GM12892 (cell line): ENCODE measurements around the gene ANKRD31.

Source experiments
- DNase-seq: peaks from one replicate; pipeline ENCODE4 v3.0.0; 2011; ENCODE audit not compliant: insufficient read length
- FAIRE-seq: peaks from 2 replicates; lab custom pipeline; 2011; peaks lifted over from hg19 to GRCh38; lab: Jason Lieb, UNC
- POLR2A ChIP-seq: IDR thresholded peaks from 2 replicates; pipeline ENCODE4 v1.6.1; 2011; ENCODE audit warnings: low read depth, low read length, control low read depth
- POLR2AphosphoS5 ChIP-seq: IDR thresholded peaks from 2 replicates; pipeline ENCODE4 v1.6.1; 2011; ENCODE audit warnings: low read depth, low read length, control low read depth
- TAF1 ChIP-seq: IDR thresholded peaks from 2 replicates; pipeline ENCODE4 v1.6.1; 2011; ENCODE audit warnings: low read depth, mild to moderate bottlenecking, control low read depth, low read length, borderline replicate concordance

Gene ANKRD31

DNA sequence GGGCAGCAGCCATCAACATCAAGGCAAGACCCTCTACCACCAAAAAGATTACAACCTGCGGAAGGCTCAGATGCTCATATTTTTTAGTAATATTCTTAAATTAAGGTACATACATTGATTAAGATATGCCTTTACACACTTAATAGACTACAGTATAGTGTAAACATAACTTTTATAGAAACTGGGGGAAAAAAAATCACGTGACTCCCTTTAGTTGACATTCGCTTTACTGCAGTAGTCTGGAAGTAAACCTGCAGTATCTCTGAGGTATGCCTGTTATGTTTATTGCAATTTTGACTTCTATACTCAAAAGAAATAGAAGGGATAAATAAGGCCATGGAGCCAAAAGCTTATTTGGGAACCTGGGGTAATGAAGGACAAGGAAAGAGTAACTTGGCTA lies 169.2 kb downstream of the ANKRD31 start:
- FAIRE-seq (no peak), DNase-seq (no peak)
- TF ChIP-seq POLR2A (no peak), TAF1 (no peak), POLR2AphosphoS5 (no peak)

- TF ChIP-seq POLR2A (no peak), POLR2AphosphoS5 (no peak), TAF1 (no peak)
- DNase-seq (no peak), FAIRE-seq (no peak)
Observed at GRCh38 chr5:75062925-75063531, 173.7 kb downstream of the ANKRD31 start.

DNA sequence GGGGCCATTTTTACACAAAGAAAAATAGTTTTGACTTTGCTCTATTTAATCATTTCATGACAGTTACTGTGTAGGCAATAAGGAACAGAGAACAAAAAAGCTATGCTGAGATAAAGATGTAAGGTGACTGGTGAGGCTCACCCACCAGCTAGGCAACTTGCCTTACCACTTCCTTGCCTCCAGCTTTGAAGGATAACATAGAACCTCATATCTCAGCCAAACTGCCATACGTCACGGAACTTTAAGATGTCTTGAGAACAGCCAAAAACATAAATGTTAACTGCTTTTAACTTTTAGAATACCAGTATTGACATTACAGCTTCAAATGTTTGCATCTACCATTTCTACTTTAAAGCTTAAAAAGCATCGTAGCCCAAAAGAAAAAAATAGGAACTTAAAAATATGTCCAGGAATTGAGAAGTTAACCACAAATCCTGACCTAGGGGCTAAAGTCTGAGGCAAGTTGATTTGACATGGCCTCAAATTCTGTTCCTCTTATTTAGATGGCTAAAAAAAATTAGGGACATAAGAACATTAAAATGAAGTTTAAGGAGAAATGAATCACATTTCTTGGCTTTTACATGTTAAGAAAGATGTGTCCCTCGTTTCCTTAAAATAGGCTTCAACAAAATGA lies 176.6 kb downstream of the ANKRD31 start:
- no peak for DNase-seq
- no peak for TF ChIP-seq POLR2AphosphoS5
- no peak for FAIRE-seq

DNA sequence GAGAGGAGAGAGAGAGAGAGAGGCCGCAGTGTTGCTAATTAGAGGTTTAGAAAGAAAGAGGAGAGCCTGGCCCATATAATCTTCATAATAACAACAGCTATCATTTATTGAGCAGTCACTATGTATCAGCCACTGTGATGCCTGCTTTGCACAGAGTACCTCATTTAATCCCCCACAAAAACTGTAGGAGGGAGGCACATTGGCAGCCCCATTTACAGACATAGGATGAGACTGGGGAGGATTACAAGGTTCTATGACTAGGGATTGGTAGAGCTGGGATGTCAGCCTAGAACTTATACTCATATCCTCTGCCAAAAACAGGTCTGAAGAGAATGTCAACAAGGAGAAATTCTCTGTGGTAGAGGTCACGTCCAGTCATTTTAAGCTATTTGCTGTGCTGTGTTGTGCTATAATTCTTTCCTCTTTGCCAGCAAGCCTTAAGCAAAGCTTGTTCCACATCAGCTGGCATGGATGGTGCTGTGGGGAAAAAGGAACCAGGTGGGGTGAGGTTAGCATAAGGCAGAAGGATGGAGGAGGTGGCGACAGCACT lies 177.6 kb downstream of the ANKRD31 start:
- FAIRE-seq (no peak), DNase-seq (no peak)
- no peak for TF ChIP-seq TAF1
- TF ChIP-seq POLR2AphosphoS5 = no peak
- no peak for TF ChIP-seq POLR2A

DNA sequence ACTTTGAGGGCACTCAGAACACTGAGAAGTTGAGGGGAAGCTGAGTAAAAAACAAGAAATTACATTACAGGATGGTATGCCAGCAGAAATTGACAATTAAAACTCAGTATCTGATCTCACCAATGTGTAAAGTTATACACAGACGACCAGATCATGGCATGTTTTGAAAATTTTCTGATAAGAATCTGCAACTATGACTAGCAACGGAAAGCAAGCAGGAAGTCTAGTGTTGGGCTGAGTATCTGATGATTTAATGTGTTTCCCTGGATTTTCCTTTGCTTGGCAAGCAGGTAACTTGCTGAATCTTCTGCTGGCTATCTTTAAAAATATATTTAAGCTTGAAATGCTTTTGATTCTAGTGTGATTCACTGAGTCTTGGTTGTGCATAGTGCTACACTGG lies 179.1 kb downstream of the ANKRD31 start:
- DNase-seq = no peak
- TF ChIP-seq POLR2AphosphoS5 (no peak), POLR2A (no peak), TAF1 (no peak)
- no peak for FAIRE-seq

GRCh38 chr5:75055727-75056144 lies 180.9 kb downstream of the ANKRD31 start:
- no peak for DNase-seq
- TF ChIP-seq POLR2A = no peak
- TF ChIP-seq TAF1 = no peak
- TF ChIP-seq POLR2AphosphoS5 = no peak
- no peak for FAIRE-seq

DNA sequence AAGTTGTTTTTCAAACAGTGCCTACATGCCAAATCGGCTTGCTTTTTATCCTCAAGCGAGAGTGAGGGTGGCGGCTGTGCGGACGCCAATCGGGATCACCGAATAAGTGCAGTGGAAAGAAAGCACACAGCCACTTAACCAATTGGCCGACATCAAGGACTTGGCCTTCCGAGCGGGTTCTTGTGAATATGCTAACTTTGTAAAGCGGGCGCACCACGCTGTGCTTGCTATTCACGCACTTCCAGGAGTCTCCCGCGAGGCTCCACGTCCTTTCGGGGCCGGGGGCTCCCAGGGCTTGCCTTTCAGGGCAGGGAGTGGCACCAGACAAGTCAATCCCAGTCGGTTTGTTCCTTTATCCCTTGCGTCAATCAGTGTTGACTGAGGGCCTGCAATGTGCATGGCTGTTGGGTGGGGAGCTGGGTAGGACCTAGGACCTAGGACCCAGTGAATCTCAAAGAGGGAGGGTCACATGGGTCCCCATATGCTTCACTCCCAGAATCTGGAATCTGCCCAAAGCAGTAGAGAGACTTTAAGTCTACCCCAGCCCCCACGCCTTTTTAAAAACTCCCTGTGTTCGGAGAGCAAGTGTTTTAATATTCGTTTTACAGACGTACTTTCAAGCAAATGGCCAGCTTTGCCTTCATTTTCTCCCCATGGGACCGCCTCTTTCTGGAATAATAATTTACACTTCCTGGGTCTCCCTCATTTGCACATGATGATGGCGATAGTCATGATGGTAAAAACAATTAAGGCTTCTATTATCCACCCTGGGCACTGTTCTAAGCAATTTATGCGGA lies 182.3 kb downstream of the ANKRD31 start:
- TF ChIP-seq POLR2AphosphoS5 (no peak), POLR2A (no peak), TAF1 (no peak)
- DNase-seq = no peak
- no peak for FAIRE-seq

DNA sequence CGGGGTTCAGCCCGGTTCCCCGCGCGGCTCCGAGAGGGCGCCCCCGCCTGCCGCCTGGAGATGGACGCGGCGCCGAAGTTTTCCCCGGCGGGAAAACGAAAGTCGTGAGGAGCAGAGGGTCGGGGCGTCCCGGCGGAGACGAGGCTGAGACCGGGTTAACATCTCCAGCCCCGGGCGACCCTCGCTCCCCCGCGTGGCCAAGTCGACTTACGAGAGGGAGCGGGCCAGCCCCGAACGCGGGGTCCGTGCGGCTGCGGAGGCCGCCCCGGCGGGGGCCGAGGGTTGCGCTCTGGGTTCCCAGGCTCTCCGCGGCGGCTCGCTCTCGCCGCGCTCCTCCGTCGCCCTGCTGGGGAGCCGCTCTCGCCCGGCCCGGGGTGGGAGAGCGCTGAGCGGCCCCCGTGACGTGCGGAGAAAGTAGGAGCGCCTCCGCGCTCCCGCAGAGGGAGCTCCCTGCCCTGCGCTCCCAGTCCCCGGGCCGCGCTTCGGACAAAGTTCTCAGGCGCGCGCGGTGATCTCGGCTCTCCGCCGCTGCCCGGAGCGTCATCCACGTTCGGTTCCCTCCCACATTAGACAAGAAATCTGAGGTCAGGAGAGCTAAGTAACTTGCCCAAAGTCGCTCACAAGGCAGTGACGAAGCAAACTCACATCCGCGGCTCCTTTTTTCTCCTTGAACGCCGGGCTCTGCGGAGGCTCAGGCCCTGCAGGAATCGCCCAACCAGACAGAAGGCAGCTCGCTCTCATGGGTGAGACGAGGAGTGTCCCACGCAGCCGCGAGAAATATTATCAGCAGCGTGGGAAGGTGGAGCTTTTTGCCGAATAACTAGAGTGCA lies 183.2 kb downstream of the ANKRD31 start:
- DNase-seq (peak; percentile 32), FAIRE-seq (peak; percentile 60)
- no peak for TF ChIP-seq POLR2AphosphoS5
- no peak for TF ChIP-seq POLR2A
- TF ChIP-seq TAF1 = no peak

- FAIRE-seq (no peak), DNase-seq (peak; percentile 21)
- no peak for TF ChIP-seq POLR2A
- no peak for TF ChIP-seq TAF1
- TF ChIP-seq POLR2AphosphoS5 = no peak
Observed at GRCh38 chr5:75053054-75053303, 183.7 kb downstream of the ANKRD31 start.

DNA sequence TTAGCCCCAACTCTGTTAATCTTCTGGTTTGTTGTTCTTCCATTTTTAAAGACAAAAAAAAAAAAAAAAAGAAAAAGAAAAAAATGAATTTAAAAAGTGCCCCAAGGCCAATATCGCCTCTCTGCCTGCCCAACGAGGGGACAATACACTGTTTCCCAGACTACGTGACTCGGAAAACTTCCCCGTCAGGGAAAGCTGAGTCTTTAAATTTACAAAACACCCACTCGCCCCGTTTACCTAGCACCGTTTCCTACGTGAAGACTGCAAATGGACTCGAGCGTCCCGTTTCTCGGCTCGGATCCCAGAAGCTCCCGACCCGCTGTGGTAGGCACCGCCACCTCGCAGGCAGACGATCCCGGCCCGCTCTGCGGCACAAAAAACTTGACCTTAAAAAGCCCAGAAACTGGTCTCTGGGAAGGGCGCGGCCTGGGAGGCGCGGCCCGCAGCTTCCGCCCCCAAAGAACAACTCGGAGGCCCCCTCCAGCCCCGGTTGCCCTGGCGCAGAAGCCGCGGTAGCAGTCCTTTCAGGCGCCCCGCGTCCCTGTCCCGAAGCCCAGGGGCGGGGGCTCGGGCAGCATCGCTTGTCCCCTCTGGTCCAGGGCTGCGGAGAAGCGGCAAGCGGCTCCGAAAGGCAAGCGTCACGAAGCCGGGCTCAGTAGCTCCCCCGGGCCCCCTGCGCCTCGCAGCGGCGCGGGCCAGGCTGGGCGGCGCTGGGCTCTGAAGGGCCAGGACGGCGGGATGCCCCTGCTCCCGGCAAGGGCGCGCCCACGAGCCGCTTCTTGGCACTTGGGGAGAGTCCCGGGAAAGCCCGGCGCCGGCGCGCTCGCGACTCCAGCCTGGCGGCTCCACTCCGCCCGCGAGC lies 184.3 kb downstream of the ANKRD31 start, which contains the start of gene GCNT4:
TSS of gene GCNT4 (minus strand) at position 367 of the 862 bp plus-strand sequence. CDS start 22,521 bp downstream, outside the sequence.
- TF ChIP-seq POLR2AphosphoS5 (no peak), POLR2A (no peak), TAF1 (no peak)
- peak; percentile 19 for DNase-seq
- no peak for FAIRE-seq

GRCh38 chr5:75051217-75051751 lies 185.4 kb downstream of the ANKRD31 start:
- peak; percentile 67 for FAIRE-seq
- no peak for DNase-seq
- TF ChIP-seq POLR2A (no peak), TAF1 (no peak), POLR2AphosphoS5 (no peak)
